HepG2 (cell line): ENCODE results near the gene SLC4A7. TPM values are rescaled to one million over a fixed set of nuclear protein-coding genes. Genes with fewer than 3 reads are reported as not detected.

ENCODE experiments used
- ATAC-seq: fragments of 200-7000 bp; cut with Tn5 transposase; 3 replicates; pipeline ENCODE4 v1.9.1; 2020; ENCODE audit warnings: mild to moderate bottlenecking, moderate library complexity
- Bru-seq: library from RNA; stranded (reverse); fragments of 400-500 nt; gene quantifications from one replicate; lab custom pipeline; 2021; lab: Mats Ljungman, UMichigan
- BruChase-seq, 2 experiments: library from RNA; stranded (reverse); fragments of 400-500 nt; gene quantifications; one replicate each; lab custom pipeline; 2021; lab: Mats Ljungman, UMichigan
- BruUV-seq: library from RNA; stranded (reverse); fragments of 400-500 nt; replicated peaks from 2 replicates; lab custom pipeline; 2021; lab: Mats Ljungman, UMichigan
- CTCF ChIA-PET: fragments of 300-600 bp; formaldehyde crosslinking; extraction: SDS; loops from one replicate; lab custom pipeline; 2021; ENCODE audit warnings: low total read pairs, inconsistent platforms, low intra/inter-chr PET ratio; lab: Yijun Ruan, JAX
- POLR2A ChIA-PET: fragments of 350-600 bp; sonication (Branson Sonifier 250); formaldehyde crosslinking; loops from one replicate; lab custom pipeline; 2020; ENCODE audit warnings: antibody characterized with exemption, inconsistent platforms; lab: Yijun Ruan, JAX
- DNase-seq: peaks from one replicate; pipeline ENCODE4 v3.0.0-alpha.2; 2015; ENCODE audit warnings: low spot score
- FAIRE-seq: peaks from 3 replicates; lab custom pipeline; 2011; peaks lifted over from hg19 to GRCh38; lab: Jason Lieb, UNC
- H2AFZ ChIP-seq: one replicate; pipeline ENCODE4 v1.6.1; 2011; ENCODE audit warnings: low read length, inconsistent platforms
- H3K27ac ChIP-seq: fragments of 300-600 bp; 3 replicates; pipeline ENCODE4 v1.8.0; 2011; ENCODE audit warnings: mixed run types, mild to moderate bottlenecking, mixed read lengths, low read length, inconsistent platforms; ENCODE audit not compliant: insufficient read depth; ENCODE audit errors: extremely low read length
- H3K27me3 ChIP-seq, 2 experiments: fragments of 200-600 bp in 1 of 2; 2 replicates in 1 of 2; 3 replicates in 1 of 2; pipeline versions ENCODE4 v1.6.0 to v1.8.0; 2011; ENCODE audit warnings: low read length in 2 of 2, mild to moderate bottlenecking in 2 of 2, moderate library complexity in 2 of 2, inconsistent platforms in 1 of 2; ENCODE audit not compliant: insufficient read depth in 2 of 2, control insufficient read depth in 1 of 2
- H3K36me3 ChIP-seq, 2 experiments: fragments of 200-600 bp in 1 of 2; replicated peaks in 1 of 2; 2 replicates in 1 of 2; 3 replicates in 1 of 2; pipeline versions ENCODE4 v1.5.1 to v1.8.0; 2011; ENCODE audit warnings: low read length in 2 of 2, inconsistent platforms in 1 of 2; ENCODE audit not compliant: insufficient read depth in 2 of 2, control insufficient read depth in 1 of 2
- H3K4me1 ChIP-seq: 2 replicates; pipeline ENCODE4 v1.5.1; 2012; ENCODE audit warnings: low read length, inconsistent platforms; ENCODE audit not compliant: insufficient read depth
- H3K4me2 ChIP-seq: 2 replicates; pipeline ENCODE4 v1.6.0; 2011; ENCODE audit warnings: low read depth, low read length, inconsistent platforms
- H3K4me3 ChIP-seq, 3 experiments: fragments of 200-600 bp in 1 of 3; sonication (generic), shearing (Covaris generic) in 1 of 3; replicated peaks in 1 of 3; 2 replicates each; pipeline ENCODE4 v1.5.1; 2011 to 2016; ENCODE audit warnings: low read length in 3 of 3, inconsistent platforms in 2 of 3, low read depth in 2 of 3, mild to moderate bottlenecking in 2 of 3, control low read depth in 1 of 3, mixed read lengths in 1 of 3; ENCODE audit not compliant: insufficient read depth in 1 of 3
- H3K79me2 ChIP-seq: one replicate; pipeline ENCODE4 v1.6.1; 2011; ENCODE audit warnings: low read length, inconsistent platforms; ENCODE audit not compliant: insufficient read depth
- H3K9ac ChIP-seq: 2 replicates; pipeline ENCODE4 v1.6.0; 2011; ENCODE audit warnings: mild to moderate bottlenecking, low read depth, low read length, inconsistent platforms; ENCODE audit not compliant: insufficient read depth
- H3K9me3 ChIP-seq: 2 replicates; pipeline ENCODE4 v1.5.1; 2012; ENCODE audit warnings: mild to moderate bottlenecking, low read length
- H4K20me1 ChIP-seq: 2 replicates; pipeline ENCODE4 v1.6.0; 2011; ENCODE audit warnings: inconsistent platforms, mild to moderate bottlenecking, low read length, moderate library complexity; ENCODE audit not compliant: insufficient read depth
- ARNTL ChIP-seq: sonication (generic); formaldehyde crosslinking; IDR thresholded peaks from 2 replicates; pipeline ENCODE4 v1.4.0; 2020; ENCODE audit warnings: mild to moderate bottlenecking, missing genetic modification reagents
- ERF ChIP-seq: IDR thresholded peaks from 2 replicates; pipeline ENCODE4 v1.6.1; 2018; ENCODE audit warnings: missing biosample characterization, missing genetic modification reagents
- HNRNPL ChIP-seq: fragments of 200-400 bp; formaldehyde crosslinking; IDR thresholded peaks from 2 replicates; pipeline ENCODE4 v1.6.1; 2017; ENCODE audit warnings: mild to moderate bottlenecking, low read depth, low read length
- HOXA3 ChIP-seq: sonication (generic); formaldehyde crosslinking; IDR thresholded peaks from 2 replicates; pipeline ENCODE4 v1.5.0; 2020; ENCODE audit warnings: missing genetic modification reagents
- HOXA5 ChIP-seq: sonication (generic); formaldehyde crosslinking; IDR thresholded peaks from 2 replicates; pipeline ENCODE4 v1.4.0; 2020; ENCODE audit warnings: missing genetic modification reagents
- MED1 ChIP-seq: sonication (generic); formaldehyde crosslinking; IDR thresholded peaks from 2 replicates; pipeline ENCODE4 v1.4.0; 2020; ENCODE audit warnings: missing genetic modification reagents
- PHF20 ChIP-seq: sonication (generic); formaldehyde crosslinking; IDR thresholded peaks from 2 replicates; pipeline ENCODE4 v1.5.0; 2020; ENCODE audit warnings: mild to moderate bottlenecking, missing genetic modification reagents
- RBFOX2 ChIP-seq: fragments of 200-400 bp; formaldehyde crosslinking; IDR thresholded peaks from 2 replicates; pipeline ENCODE4 v1.6.1; 2017; ENCODE audit warnings: low read depth, mild to moderate bottlenecking, low read length
- SAP130 ChIP-seq: IDR thresholded peaks from 2 replicates; pipeline ENCODE4 v1.6.1; 2016; ENCODE audit warnings: low read depth
- SMAD3 ChIP-seq: sonication (generic); formaldehyde crosslinking; IDR thresholded peaks from 2 replicates; pipeline ENCODE4 v1.4.0; 2020; ENCODE audit warnings: missing genetic modification reagents
- SP4 ChIP-seq: sonication (generic); formaldehyde crosslinking; IDR thresholded peaks from 2 replicates; pipeline ENCODE4 v1.8.1; 2023; ENCODE audit warnings: mild to moderate bottlenecking, missing genetic modification reagents
- SP5 ChIP-seq: IDR thresholded peaks from 2 replicates; pipeline ENCODE4 v1.6.1; 2016; ENCODE audit warnings: low read depth, borderline replicate concordance
- XRCC5 ChIP-seq: fragments of 200-400 bp; formaldehyde crosslinking; optimal IDR thresholded peaks from 2 replicates; pipeline ENCODE3; 2017; ENCODE audit warnings: mild to moderate bottlenecking, low read length
- ZNF329 ChIP-seq: sonication (generic); formaldehyde crosslinking; IDR thresholded peaks from 2 replicates; pipeline ENCODE4 v1.9.0; 2021; ENCODE audit warnings: low read depth, mild to moderate bottlenecking, missing genetic modification reagents
- ZNF383 ChIP-seq: sonication (generic); formaldehyde crosslinking; IDR thresholded peaks from 2 replicates; pipeline ENCODE4 v1.4.0; 2020; ENCODE audit warnings: missing genetic modification reagents, mild to moderate bottlenecking, borderline replicate concordance
- WGBS: methylation state at CpG from one replicate; pipeline ENCODE4 v1.1.6; 2017; ENCODE audit warnings: low lambda C conversion rate; 5-methylcytosine and 5-hydroxymethylcytosine counted together
- in situ Hi-C: cut with HindIII; loops from 2 replicates; pipeline ENCODE4 v1.10.0; 2017; ENCODE audit warnings: low pct_unique_long_range_greater_than_20kb; ENCODE audit not compliant: extremely low pct_ligation_motif_present
- intact Hi-C: fragments of 100-400 bp; cut with micrococcal nuclease; formaldehyde crosslinking; loops from one replicate; pipeline ENCODE4 v1.10.0; 2022; ENCODE audit not compliant: unreplicated experiment
- long read RNA-seq, 2 experiments: library from RNA in 1 of 2; library from polyadenylated mRNA in 1 of 2; stranded (forward) in 1 of 2; unstranded in 1 of 2; transcript quantifications; one replicate each; pipeline ENCODE4 v2.0.0, GENCODE V29; 2019 to 2022
- polyA minus RNA-seq, 3 experiments: library from RNA; depleted of rRNA, polyadenylated mRNA; stranded (reverse); fragments of >200 nt; gene quantifications; 2 replicates each; pipeline ENCODE4 v1.2.3, GENCODE V29; 2011; ENCODE audit warnings: low replicate concordance in 1 of 3
- polyA plus RNA-seq, 8 experiments: library from polyadenylated mRNA; depleted of rRNA in 3 of 8; stranded (reverse) in 7 of 8; unstranded in 1 of 8; fragments of >200 nt; fragmentation: Illumina TruSeq in 4 of 8; extraction: Trizol in 4 of 8; gene quantifications; 2 replicates each; pipeline versions ENCODE4 v1.2.1 to v1.2.3, GENCODE V29; 2011 to 2016; ENCODE audit warnings: low read depth in 4 of 8, missing spikeins in 1 of 8, mixed read lengths in 1 of 8; ENCODE audit not compliant: insufficient read depth in 1 of 8
- total RNA-seq, 5 experiments: library from RNA; depleted of rRNA; stranded (reverse); fragments of >200 nt; fragmentation: Illumina TruSeq; extraction: Trizol; gene quantifications; 2 replicates each; pipeline ENCODE4 v1.2.3, GENCODE V29; 2016; ENCODE audit warnings: low read depth in 1 of 5
- TF ChIP-seq, protein P1 (sequence below): sonication (generic); formaldehyde crosslinking; IDR thresholded peaks from 2 replicates; pipeline ENCODE4 v1.5.0; 2020; ENCODE audit warnings: missing genetic modification reagents, mild to moderate bottlenecking, borderline replicate concordance
- TF ChIP-seq, protein P2 (sequence below): sonication (generic); formaldehyde crosslinking; IDR thresholded peaks from 2 replicates; pipeline ENCODE4 v1.9.0; 2022; ENCODE audit warnings: missing genetic modification reagents, mild to moderate bottlenecking, borderline replicate concordance

The SLC4A7 gene
- total RNA-seq (2016; rRNA removed; fragmentation: Illumina TruSeq; extraction: Trizol) (34.0 and 43.8 TPM in 2 replicates), polyA plus RNA-seq (2011; rRNA removed) (11.5 and 16.4 TPM in 2 replicates), polyA minus RNA-seq (2011; rRNA and poly(A)+ RNA removed; ENCODE audit: low replicate concordance) (15.4 and 26.8 TPM in 2 replicates), Bru-seq, nascent RNA (percentile 87 among the genes with signal in this experiment), BruChase-seq, experiment 1, labeled RNA remaining after a 6-hour chase (percentile 84 among the genes with signal in this experiment), BruChase-seq, experiment 2, labeled RNA remaining after a 2-hour chase (percentile 85 among the genes with signal in this experiment)
- 34.8 and 42.1 TPM in 2 replicates for total RNA-seq (2016; cell fraction: cytosol; rRNA removed; fragmentation: Illumina TruSeq; extraction: Trizol; ENCODE audit: low read depth)
- 29.3 and 44.3 TPM in 2 replicates for total RNA-seq (2016; cell fraction: insoluble cytoplasmic fraction; rRNA removed; fragmentation: Illumina TruSeq; extraction: Trizol)
- 28.7 and 35.6 TPM in 2 replicates for total RNA-seq (2016; cell fraction: membrane; rRNA removed; fragmentation: Illumina TruSeq; extraction: Trizol)
- 71.7 and 82.7 TPM in 2 replicates for total RNA-seq (2016; cell fraction: nucleus; rRNA removed; fragmentation: Illumina TruSeq; extraction: Trizol)
- 4.3 and 6.6 TPM in 2 replicates for polyA plus RNA-seq (2011; cell fraction: cytosol; rRNA removed)
- 25.4 and 28.4 TPM in 2 replicates for polyA plus RNA-seq (2011; cell fraction: nucleus; rRNA removed)
- polyA plus RNA-seq (2012), result 17.0 and 18.8 TPM in 2 replicates
- polyA plus RNA-seq (2016; cell fraction: cytosol; fragmentation: Illumina TruSeq; extraction: Trizol; ENCODE audit: low read depth), result 0.26 and 0.35 TPM in 2 replicates
- polyA plus RNA-seq (2016; cell fraction: insoluble cytoplasmic fraction; fragmentation: Illumina TruSeq; extraction: Trizol; ENCODE audit: low read depth), result 5.9 and 6.7 TPM in 2 replicates
- polyA plus RNA-seq (2016; cell fraction: membrane; fragmentation: Illumina TruSeq; extraction: Trizol; ENCODE audit: low read depth), result 0.84 and 1.2 TPM in 2 replicates
- 35.5 and 37.9 TPM in 2 replicates for polyA plus RNA-seq (2016; cell fraction: nucleus; fragmentation: Illumina TruSeq; extraction: Trizol; ENCODE audit: insufficient read depth, low read depth)
- 51.8 and 52.8 TPM in 2 replicates for polyA minus RNA-seq (2011; cell fraction: cytosol; rRNA and poly(A)+ RNA removed)
- 130 and 149 TPM in 2 replicates for polyA minus RNA-seq (2011; cell fraction: nucleus; rRNA and poly(A)+ RNA removed)
- long read RNA-seq, experiment 1, partial matches to known transcripts, result 6 of 9 reads
- long read RNA-seq, experiment 1, other reads (novel, unspliced or antisense), result 3 of 9 reads
- long read RNA-seq, experiment 2, partial matches to known transcripts, result 0 of 13 reads
- long read RNA-seq, experiment 2, other reads (novel, unspliced or antisense), result 13 of 13 reads

DNA sequence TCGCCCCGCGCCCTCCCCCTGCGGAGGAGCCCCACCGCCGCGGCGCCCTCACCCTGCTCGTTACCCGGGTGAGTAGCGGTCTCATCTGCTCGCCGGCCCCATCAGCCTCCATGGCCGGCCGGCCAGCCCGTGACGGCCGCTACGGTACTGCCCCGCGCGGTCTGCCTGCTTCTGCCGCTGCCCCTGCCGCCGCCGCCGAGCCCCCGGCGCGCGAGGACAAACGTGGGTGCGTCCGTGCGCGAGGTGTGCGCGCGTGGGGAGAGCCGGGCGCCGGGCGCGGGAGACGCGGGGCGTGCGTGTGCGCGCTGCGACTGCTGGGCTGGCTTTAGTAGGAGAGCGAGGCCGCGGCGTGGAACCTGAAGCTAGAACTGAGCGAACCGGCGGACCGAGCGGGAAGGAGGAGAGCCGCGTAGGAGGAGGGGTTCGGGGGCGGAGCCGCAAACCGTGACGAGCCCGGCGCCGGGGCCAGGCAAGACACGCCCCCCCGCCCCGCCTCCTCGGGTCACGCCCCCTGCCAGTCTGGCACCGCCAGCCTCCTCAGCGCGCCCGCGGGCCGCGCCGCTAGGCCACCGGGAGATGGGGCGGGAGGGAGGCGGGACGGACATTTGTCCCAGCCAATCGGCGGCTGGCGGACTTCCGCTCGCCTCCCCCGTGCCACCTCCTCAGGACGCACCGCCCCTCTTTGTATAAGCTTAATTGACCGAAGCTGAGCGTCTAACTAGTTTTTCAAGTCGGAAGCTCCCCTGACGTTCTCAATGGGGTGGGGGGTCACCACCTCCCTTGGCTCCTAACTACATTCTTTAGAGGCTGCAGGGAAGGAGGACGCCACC, at the start of gene SLC4A7:
SLC4A7 (minus strand) TSS at position 370 of the 830 bp plus-strand sequence; CDS start at position 112, 258 bp downstream.
- intact Hi-C loops, result loop anchor here (1.0 to 5.0 kb wide), 3 partner anchors 48 to 197 kb away; no protein-coding TSS in a partner anchor
- peak; percentile 62 for FAIRE-seq
- ATAC-seq, result peak; percentile 97
- 0% methylated on average over 14 of the region's 100 CpGs for WGBS
- no TSS peak for BruUV-seq
- H4K20me1 ChIP-seq, result peaks cover 16% of the 10 kb centered on the region; the same call in 1 of the 2 replicates
- H3K4me1 ChIP-seq, result peaks cover 42% of the 10 kb centered on the region
- H3K27ac ChIP-seq, result peak within 1 kb of the TSS; percentile 82
- H3K79me2 ChIP-seq, result peaks cover 44% of the 10 kb centered on the region
- POLR2A ChIA-PET, result interaction anchor here (0.6 to 1.3 kb wide), 11 partner anchors 12 to 865 kb away, joined by 3 to 7 read pairs (median 3); partner anchors contain the start of genes AZI2 and ZCWPW2
- CTCF ChIA-PET, result no interaction called here
- 0 out of 5 replicates have a peak, but pooled peaks cover 0 to 2% of the 10 kb centered on the region in 2 experiments for H3K36me3 ChIP-seq
- in situ Hi-C loops, result no loop called here
- H3K27me3 ChIP-seq, result no peaks in the 10 kb centered on the region; a peak in 1 of 5 replicates
- peak within 1 kb of the TSS; percentile 99 for H2AFZ ChIP-seq
- DNase-seq, result peak; percentile 86
- no peaks in the 10 kb centered on the region for H3K9me3 ChIP-seq
- peak within 1 kb of the TSS; percentile 82 to 92 (median 91) for H3K4me3 ChIP-seq
- H3K4me2 ChIP-seq, result peak within 1 kb of the TSS; percentile 96
- H3K9ac ChIP-seq, result peak within 1 kb of the TSS; percentile 91
- TF ChIP-seq RBFOX2 (peak; percentile 96), SP5 (CRISPR knock-in tag) (peak; percentile 81), HOXA5 (CRISPR knock-in tag) (peak; percentile 65; the same call in 1 of the 2 replicates), HNRNPL (peak; percentile 71; the same call in 1 of the 2 replicates), SP4 (CRISPR knock-in tag) (peak; percentile 98), HOXA3 (CRISPR knock-in tag) (peak; percentile 70), MED1 (CRISPR knock-in tag) (peak; percentile 41; the same call in 1 of the 2 replicates), ZNF383 (no peak), ERF (CRISPR knock-in tag) (peak; percentile 67), SMAD3 (CRISPR knock-in tag) (0 out of 2 replicates have a peak, but pooled peaks have one; percentile 47), XRCC5 (peak; percentile 55), ZNF329 (CRISPR knock-in tag) (no peak), SAP130 (peak; percentile 92), ARNTL (CRISPR knock-in tag) (no peak), PHF20 (CRISPR knock-in tag) (peak; percentile 25; the same call in 1 of the 2 replicates)
- TF ChIP-seq, protein P1, sequence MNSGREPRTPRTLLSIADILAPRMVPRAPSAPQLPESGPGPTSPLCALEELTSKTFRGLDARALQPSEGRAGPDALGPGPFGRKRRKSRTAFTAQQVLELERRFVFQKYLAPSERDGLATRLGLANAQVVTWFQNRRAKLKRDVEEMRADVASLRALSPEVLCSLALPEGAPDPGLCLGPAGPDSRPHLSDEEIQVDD (CRISPR knock-in tag), result 0 out of 2 replicates have a peak, but pooled peaks have one; percentile 63
- TF ChIP-seq, protein P2, sequence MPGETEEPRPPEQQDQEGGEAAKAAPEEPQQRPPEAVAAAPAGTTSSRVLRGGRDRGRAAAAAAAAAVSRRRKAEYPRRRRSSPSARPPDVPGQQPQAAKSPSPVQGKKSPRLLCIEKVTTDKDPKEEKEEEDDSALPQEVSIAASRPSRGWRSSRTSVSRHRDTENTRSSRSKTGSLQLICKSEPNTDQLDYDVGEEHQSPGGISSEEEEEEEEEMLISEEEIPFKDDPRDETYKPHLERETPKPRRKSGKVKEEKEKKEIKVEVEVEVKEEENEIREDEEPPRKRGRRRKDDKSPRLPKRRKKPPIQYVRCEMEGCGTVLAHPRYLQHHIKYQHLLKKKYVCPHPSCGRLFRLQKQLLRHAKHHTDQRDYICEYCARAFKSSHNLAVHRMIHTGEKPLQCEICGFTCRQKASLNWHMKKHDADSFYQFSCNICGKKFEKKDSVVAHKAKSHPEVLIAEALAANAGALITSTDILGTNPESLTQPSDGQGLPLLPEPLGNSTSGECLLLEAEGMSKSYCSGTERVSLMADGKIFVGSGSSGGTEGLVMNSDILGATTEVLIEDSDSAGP (CRISPR knock-in tag), result peak; percentile 56; the same call in 1 of the 2 replicates
